ENCODE measurements around the gene SRPRB.

The SRPRB gene

GRCh38 chr3:133851266-133851906 is 45.8 kb downstream of the SRPRB start:
- no peak for TF ChIP-seq CTCF (IDR thresholded peaks at IDR 0.05; ENCODE audit: insufficient read depth, low read length, poor library complexity, severe bottlenecking)
- H3K4me3 ChIP-seq (replicated peaks; ENCODE audit: low read depth, low read length), result no peak overlapping the region
- H3K36me3 ChIP-seq (ENCODE audit: control insufficient read depth, insufficient read depth, low read length), result no peaks in the 10 kb centered on the region
- H3K27me3 ChIP-seq (replicated peaks; ENCODE audit: control insufficient read depth, insufficient read depth, low read length), result no peaks in the 10 kb centered on the region
- DNase-seq (ENCODE audit: extremely low read depth, insufficient read length), result no peak

DNA sequence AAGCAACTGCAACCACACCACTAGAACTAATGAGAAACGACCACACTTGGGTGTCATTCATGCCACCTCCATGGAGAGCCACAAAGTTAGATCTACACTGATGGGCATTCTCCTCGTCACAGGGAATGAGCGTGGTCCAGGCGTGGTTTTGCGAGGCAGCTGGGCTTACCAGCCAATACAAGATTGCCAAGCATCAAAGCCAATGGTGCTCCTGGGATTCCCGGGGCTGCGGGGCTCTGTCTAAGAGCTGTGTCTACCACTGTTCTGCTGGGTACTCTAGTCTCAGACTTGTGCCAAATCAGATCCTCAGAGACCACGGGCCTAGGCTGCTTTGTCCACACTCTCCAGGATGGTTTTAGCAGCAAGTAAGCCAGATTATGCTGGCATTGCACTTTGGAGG is 46.3 kb downstream of the SRPRB start:
- DNase-seq (ENCODE audit: extremely low read depth, insufficient read length), result no peak
- H3K36me3 ChIP-seq (ENCODE audit: control insufficient read depth, insufficient read depth, low read length), result no peaks in the 10 kb centered on the region
- H3K4me3 ChIP-seq (replicated peaks; ENCODE audit: low read depth, low read length), result no peak overlapping the region
- TF ChIP-seq CTCF (IDR thresholded peaks at IDR 0.05; ENCODE audit: insufficient read depth, low read length, poor library complexity, severe bottlenecking), result no peak
- H3K27me3 ChIP-seq (replicated peaks; ENCODE audit: control insufficient read depth, insufficient read depth, low read length), result no peaks in the 10 kb centered on the region

DNA sequence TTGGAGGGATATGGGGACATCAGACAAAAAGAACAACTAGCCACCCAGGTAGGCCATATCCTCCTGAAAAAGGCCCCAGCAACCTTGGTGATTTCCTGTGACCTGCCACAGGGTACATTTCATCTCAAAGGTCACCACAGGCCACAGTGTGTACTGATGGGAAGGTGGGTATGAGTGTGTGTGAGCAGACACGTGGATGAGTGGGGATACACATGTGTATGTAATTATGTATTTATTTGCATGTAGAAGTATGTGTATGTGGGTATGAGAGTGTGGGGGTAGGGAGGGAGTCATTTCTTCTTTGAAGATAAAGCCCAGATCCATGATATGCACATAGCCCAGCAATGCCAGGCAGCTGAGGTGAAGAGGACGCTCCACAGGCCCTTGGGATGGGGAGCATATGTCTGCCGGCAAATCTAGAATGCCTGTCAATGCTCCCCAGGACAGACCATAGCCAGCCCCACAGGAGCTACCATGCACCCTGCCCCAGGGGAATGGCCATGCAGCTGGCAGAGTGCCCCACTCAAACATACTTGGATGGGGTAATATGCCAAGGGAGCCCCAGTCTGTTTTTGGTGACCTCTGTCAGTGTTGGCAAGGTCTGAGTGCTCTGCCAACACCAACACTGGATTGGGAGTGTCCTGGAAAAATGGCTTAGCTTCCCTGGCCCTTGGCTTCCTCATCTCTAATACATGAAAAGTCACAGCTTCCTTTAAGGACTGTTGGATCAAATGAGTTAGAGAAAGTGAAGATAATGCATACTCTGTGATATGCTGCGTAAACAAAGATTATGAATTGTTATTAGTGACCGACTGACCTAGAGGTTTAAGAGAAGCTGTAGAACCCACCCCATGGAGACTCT is 47.7 kb downstream of the SRPRB start:
- DNase-seq (ENCODE audit: extremely low read depth, insufficient read length), result no peak
- no peak overlapping the region for H3K4me3 ChIP-seq (replicated peaks; ENCODE audit: low read depth, low read length)
- H3K27me3 ChIP-seq (replicated peaks; ENCODE audit: control insufficient read depth, insufficient read depth, low read length), result no peaks in the 10 kb centered on the region
- H3K36me3 ChIP-seq (ENCODE audit: control insufficient read depth, insufficient read depth, low read length), result no peaks in the 10 kb centered on the region
- no peak for TF ChIP-seq CTCF (IDR thresholded peaks at IDR 0.05; ENCODE audit: insufficient read depth, low read length, poor library complexity, severe bottlenecking)

DNA sequence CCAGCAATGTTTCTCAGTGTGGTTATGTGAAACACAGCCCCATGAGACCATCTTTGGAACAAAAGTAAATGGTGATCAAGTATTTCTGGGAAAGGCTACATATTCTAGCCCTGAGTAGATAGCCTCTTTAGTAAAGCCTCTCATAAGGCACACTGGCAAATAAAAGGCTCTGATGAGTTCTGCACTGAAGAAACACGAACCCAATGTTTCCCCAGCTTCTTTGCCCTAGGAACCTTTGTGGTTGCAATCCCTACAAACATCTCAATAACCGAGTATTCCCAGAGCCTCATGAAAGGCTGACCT is 48.3 kb downstream of the SRPRB start:
- no peaks in the 10 kb centered on the region for H3K36me3 ChIP-seq (ENCODE audit: control insufficient read depth, insufficient read depth, low read length)
- TF ChIP-seq CTCF (IDR thresholded peaks at IDR 0.05; ENCODE audit: insufficient read depth, low read length, poor library complexity, severe bottlenecking), result no peak
- no peak for DNase-seq (ENCODE audit: extremely low read depth, insufficient read length)
- no peak overlapping the region for H3K4me3 ChIP-seq (replicated peaks; ENCODE audit: low read depth, low read length)
- no peaks in the 10 kb centered on the region for H3K27me3 ChIP-seq (replicated peaks; ENCODE audit: control insufficient read depth, insufficient read depth, low read length)

DNA sequence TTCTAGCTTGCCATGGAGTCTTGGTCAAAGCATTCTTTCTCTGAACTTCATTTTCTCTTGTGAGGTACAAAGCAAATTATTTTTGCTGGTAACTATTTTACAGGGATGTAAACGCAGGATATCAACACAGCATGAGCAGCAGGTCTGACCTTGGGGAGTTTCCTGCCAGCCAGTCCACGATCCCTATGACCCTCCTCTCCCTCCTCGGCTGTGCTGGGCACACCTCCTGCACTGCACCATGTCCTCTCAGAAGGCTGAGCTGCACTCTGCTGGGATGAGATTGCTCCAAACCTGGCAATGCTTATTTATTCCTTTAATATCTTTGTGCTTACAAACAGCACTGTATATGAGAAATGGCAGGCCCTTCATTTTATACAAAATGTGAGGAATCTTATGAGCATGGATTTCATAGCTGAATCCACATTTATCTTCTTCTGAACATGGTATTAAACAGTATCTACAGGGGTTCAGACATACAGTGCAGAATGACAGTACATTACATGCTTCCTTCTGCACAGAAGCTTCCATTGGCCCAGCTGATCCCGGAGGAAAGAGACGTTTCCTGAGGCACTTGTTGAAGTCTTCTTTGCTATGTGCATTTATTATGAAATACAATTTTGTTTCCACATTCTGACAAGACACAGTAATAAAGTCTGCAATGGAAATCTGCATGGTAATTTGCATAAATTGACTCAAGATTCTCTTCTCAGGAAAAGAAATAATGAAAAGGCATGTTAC is 48.8 kb downstream of the SRPRB start:
- H3K27me3 ChIP-seq (replicated peaks; ENCODE audit: control insufficient read depth, insufficient read depth, low read length), result no peaks in the 10 kb centered on the region
- no peak overlapping the region for H3K4me3 ChIP-seq (replicated peaks; ENCODE audit: low read depth, low read length)
- no peaks in the 10 kb centered on the region for H3K36me3 ChIP-seq (ENCODE audit: control insufficient read depth, insufficient read depth, low read length)
- DNase-seq (ENCODE audit: extremely low read depth, insufficient read length), result no peak
- TF ChIP-seq CTCF (IDR thresholded peaks at IDR 0.05; ENCODE audit: insufficient read depth, low read length, poor library complexity, severe bottlenecking), result no peak
